IgD-negative memory B cell (primary cell): ENCODE data around the gene MOGAT2. TPM values are rescaled to one million over a fixed set of nuclear protein-coding genes. Genes with fewer than 3 reads are reported as not detected.

Experiments used
- H3K27ac Mint-ChIP-seq, 3 donors: one replicate each; pipeline ENCODE4 v1.8.0; 2020 to 2022; ENCODE audit warnings: mild to moderate bottlenecking in 3 of 3, mixed read lengths in 3 of 3, moderate library complexity in 1 of 3
- H3K27me3 Mint-ChIP-seq: one replicate; pipeline ENCODE4 v1.8.0; 2021; ENCODE audit warnings: mixed read lengths
- H3K36me3 Mint-ChIP-seq: one replicate; pipeline ENCODE4 v1.8.0; 2020; ENCODE audit warnings: mild to moderate bottlenecking, mixed read lengths
- H3K4me1 Mint-ChIP-seq, 3 donors: one replicate each; pipeline ENCODE4 v1.8.0; 2020 to 2022; ENCODE audit warnings: mixed read lengths in 3 of 3, mild to moderate bottlenecking in 1 of 3
- H3K4me3 Mint-ChIP-seq, 4 donors: one replicate each; pipeline ENCODE4 v1.8.0; 2020 to 2022; ENCODE audit warnings: mild to moderate bottlenecking in 4 of 4, mixed read lengths in 4 of 4, moderate library complexity in 3 of 4
- H3K9me3 Mint-ChIP-seq, 3 donors: one replicate each; pipeline ENCODE4 v1.8.0; 2020 to 2021; ENCODE audit warnings: mixed read lengths in 3 of 3, mild to moderate bottlenecking in 1 of 3
- polyA plus RNA-seq: library from polyadenylated mRNA; unstranded; fragments of 300-500 nt; fragmentation: Illumina TruSeq; gene quantifications from one replicate; pipeline ENCODE4 v1.2.3, GENCODE V29; 2021

Gene MOGAT2
- polyA plus RNA-seq, 1 donor from 2014 or later, result not detected

DNA sequence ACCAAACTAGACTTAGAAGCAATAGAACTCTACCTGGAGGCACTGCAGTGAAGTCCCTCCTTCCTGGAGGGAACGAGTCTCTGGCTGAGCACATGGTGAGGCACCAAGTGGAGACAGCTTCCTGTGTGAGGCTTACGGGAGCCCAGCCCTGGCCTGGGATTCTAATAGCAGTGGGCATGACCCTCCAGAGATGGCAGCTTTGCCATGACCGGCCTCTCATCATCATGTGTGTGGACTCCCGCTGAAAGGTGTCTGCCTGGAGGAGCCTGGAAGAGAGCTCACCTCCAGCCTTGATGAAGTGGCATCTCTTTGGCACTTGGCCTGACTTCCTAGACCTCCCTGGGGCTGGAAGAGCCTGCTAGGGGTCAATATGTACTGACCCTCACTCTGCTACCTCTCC is 58.9 kb downstream of the MOGAT2 start:
- peaks cover 6% of the 10 kb centered on the region for H3K36me3 Mint-ChIP-seq
- no peak overlapping the region for H3K4me3 Mint-ChIP-seq
- H3K27ac Mint-ChIP-seq, result no peak overlapping the region
- H3K4me1 Mint-ChIP-seq, result peaks cover 30 to 55% (median 34%) of the 10 kb centered on the region in 3 donors
- no peaks in the 10 kb centered on the region for H3K9me3 Mint-ChIP-seq
- peaks cover 3% of the 10 kb centered on the region for H3K27me3 Mint-ChIP-seq

DNA sequence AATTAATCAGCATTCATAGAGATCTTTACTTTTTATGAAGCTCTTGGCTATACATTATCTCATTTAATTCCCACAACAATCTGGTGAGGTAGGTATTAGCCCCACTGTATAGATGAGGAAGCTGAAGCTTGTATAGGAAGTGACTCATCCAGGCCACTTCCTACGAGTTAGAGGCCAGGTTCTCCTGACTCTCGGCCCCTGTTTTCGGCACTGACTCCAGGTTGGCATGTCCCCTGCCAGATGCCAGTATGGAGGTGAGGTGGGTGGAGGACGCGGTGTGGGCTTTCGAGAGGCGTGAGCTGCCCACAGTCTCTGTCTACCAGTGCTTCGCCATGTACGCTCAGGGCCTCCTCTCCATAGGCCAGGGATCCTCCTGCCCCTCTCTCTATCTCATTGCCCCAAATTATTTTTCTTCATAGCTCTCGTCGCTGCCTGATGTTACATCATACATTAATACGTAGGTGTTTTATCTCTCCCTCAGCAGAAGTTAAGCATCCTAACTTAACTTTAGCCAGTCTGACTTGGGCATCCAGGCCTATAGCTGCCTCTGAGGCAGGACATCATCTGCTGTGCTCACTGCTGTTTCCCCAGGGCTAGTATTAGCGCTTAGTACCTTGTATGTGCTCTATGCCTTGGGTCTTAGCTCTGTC is 59.9 kb downstream of the MOGAT2 start:
- H3K4me1 Mint-ChIP-seq, result peaks cover 24 to 47% (median 29%) of the 10 kb centered on the region in 3 donors
- H3K27ac Mint-ChIP-seq, result no peak overlapping the region

DNA sequence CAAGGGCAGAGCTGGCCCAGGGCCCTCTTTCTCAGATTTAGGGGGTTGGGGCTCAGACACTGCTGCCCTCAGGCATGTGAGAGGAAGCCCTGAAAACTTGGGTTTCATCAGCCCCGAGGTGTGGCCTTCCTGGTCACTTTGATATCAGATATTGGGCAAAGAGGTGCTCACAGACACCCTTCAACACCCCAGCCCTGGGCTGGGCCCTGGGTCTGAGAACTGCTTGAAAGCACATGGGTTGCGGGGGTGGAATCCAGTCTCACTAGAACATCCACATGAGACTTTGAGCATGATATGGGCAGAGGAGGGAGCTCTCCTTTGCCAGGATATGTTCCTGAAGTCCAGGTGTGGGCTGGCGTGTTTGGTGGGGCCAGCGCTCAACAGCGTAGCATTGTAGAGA is 61.3 kb downstream of the MOGAT2 start:
- Mint-ChIP-seq H3K4me1 (peaks cover 12 to 35% (median 21%) of the 10 kb centered on the region in 3 donors), H3K27ac (no peak overlapping the region), H3K27me3 (no peaks in the 10 kb centered on the region), H3K36me3 (peaks cover 6% of the 10 kb centered on the region), H3K9me3 (no peaks in the 10 kb centered on the region), H3K4me3 (no peak overlapping the region)

More for the DNA sequence above, 59.9 kb downstream of the MOGAT2 start:
- no peaks in the 10 kb centered on the region for H3K9me3 Mint-ChIP-seq
- H3K4me3 Mint-ChIP-seq, result peak overlapping the region in 1 of 4 donors; percentile 67
- H3K27me3 Mint-ChIP-seq, result no peaks in the 10 kb centered on the region
- peaks cover 6% of the 10 kb centered on the region for H3K36me3 Mint-ChIP-seq

DNA sequence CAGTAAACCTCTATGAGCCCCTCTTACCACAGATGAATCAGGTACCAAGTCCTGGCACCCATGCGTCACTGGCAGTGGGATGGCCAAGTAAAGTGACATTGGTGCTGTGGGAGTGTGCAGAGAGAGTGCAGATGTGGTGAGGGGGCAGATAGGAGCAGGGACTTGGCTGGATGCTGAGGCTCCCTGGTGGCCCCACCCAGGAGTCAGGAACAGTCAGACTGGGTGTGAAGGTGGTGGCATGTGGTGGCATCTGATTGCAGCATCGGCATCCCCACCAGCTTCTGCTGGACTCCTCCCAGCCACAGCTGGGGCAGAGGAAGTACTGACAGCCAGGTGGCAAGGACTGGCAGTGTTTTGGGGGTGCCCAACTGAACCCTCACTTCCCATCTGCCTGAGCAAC is 62.3 kb downstream of the MOGAT2 start:
- H3K36me3 Mint-ChIP-seq, result peaks cover 7% of the 10 kb centered on the region
- no peak overlapping the region for H3K27ac Mint-ChIP-seq
- no peak overlapping the region for H3K4me3 Mint-ChIP-seq
- no peaks in the 10 kb centered on the region for H3K27me3 Mint-ChIP-seq
- H3K9me3 Mint-ChIP-seq, result no peaks in the 10 kb centered on the region
- peaks cover 12 to 29% (median 22%) of the 10 kb centered on the region in 3 donors for H3K4me1 Mint-ChIP-seq

DNA sequence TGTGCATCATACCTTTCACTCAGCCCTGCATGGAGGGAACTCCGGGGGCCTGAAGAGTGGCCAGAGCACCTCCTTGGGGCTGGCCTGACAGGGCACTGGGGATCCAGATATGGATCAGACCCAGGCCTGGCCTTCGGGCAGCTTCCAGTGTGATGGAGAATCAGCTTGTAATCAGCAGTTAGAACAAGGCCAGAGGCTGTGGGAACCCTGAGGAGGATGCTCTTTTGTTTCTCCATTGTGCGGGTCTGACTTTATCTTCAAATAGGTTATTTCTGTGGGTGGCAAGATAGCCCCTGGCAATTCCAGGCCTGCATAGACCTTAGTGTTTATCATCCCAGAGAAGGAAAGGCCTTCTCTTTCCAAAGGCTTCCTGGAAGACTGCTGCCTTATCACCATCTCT is 63.2 kb downstream of the MOGAT2 start:
- H3K4me3 Mint-ChIP-seq, result no peak overlapping the region
- H3K36me3 Mint-ChIP-seq, result peaks cover 7% of the 10 kb centered on the region
- peaks cover 12 to 25% (median 22%) of the 10 kb centered on the region in 3 donors for H3K4me1 Mint-ChIP-seq
- no peaks in the 10 kb centered on the region for H3K9me3 Mint-ChIP-seq
- H3K27me3 Mint-ChIP-seq, result no peaks in the 10 kb centered on the region
- H3K27ac Mint-ChIP-seq, result no peak overlapping the region

DNA sequence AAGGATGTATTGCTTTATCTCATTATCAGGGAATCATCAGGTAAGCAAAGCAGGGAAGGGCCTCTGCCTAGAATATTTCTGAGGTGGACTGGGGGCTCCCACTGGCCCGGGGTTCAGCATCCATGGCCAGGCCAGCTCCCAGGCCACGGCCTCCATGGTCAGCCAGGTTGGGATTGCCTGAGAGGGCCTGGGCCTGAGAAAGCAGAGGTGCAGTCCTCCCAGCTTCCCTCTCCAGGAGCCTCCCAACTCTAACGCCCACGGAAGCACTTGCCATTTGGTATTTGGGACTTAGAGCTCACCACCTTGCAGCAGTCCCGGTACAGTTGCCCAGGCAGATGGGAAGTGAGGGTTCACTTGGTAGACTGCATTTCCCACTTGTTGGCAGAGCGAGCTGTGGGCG is 63.7 kb downstream of the MOGAT2 start:
- H3K27me3 Mint-ChIP-seq, result no peaks in the 10 kb centered on the region

DNA sequence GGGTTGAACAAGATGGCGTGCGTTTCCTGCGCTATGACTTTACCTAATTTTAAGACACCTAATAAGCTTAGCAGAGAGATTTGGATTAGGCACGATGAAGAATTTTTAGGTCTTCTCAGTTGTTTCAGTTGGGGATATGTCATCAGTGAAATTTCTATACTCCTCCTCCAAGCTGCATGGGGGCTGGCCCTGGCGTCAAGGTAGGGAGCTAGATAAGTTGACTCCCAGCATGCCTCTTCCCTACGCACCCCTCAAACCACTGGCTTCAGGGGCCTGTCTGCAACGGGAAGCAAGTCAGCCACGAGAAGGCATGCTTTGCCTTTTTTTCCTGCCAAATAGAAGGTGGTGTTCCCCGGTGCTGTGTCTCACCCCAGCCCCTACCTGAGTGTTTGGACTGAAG is 64.2 kb downstream of the MOGAT2 start:
- peaks cover 12 to 22% (median 22%) of the 10 kb centered on the region in 3 donors for H3K4me1 Mint-ChIP-seq
- no peaks in the 10 kb centered on the region for H3K27me3 Mint-ChIP-seq
- H3K27ac Mint-ChIP-seq, result no peak overlapping the region
- no peak overlapping the region for H3K4me3 Mint-ChIP-seq
- peaks cover 7% of the 10 kb centered on the region for H3K36me3 Mint-ChIP-seq
- H3K9me3 Mint-ChIP-seq, result no peaks in the 10 kb centered on the region

More for the DNA sequence above, 63.7 kb downstream of the MOGAT2 start:
- Mint-ChIP-seq H3K36me3 (peaks cover 7% of the 10 kb centered on the region), H3K27ac (no peak overlapping the region), H3K4me3 (no peak overlapping the region), H3K9me3 (no peaks in the 10 kb centered on the region), H3K4me1 (peaks cover 12 to 25% (median 22%) of the 10 kb centered on the region in 3 donors)

Other genes starting within 250 kb of the MOGAT2 start
- gene GDPD5, start 191.9 kb upstream of the MOGAT2 start, polyA plus RNA-seq, result 27.8 TPM
- gene SERPINH1, start 155.6 kb upstream of the MOGAT2 start, polyA plus RNA-seq, result 1.8 TPM
- gene MAP6, start 48.8 kb upstream of the MOGAT2 start, polyA plus RNA-seq, result 0.53 TPM
- 21.9 TPM for gene DGAT2, start 50.9 kb downstream of the MOGAT2 start, polyA plus RNA-seq
- gene UVRAG, start 97.4 kb downstream of the MOGAT2 start, polyA plus RNA-seq, result 79.9 TPM